HTR-8/SVneo (cell line): ENCODE measurements around the gene FBLIM1.
A peak's percentile ranks its signal among the peaks of the same experiment; 100 is the strongest.

ENCODE experiments used
- DNase-seq: peaks from one replicate; pipeline ENCODE4 v3.0.0; 2011; ENCODE audit warnings: low spot score, mixed read lengths; ENCODE audit not compliant: insufficient read length
- FAIRE-seq: peaks from 2 replicates; lab custom pipeline; 2011; peaks lifted over from hg19 to GRCh38; lab: Jason Lieb, UNC

Gene FBLIM1

DNA sequence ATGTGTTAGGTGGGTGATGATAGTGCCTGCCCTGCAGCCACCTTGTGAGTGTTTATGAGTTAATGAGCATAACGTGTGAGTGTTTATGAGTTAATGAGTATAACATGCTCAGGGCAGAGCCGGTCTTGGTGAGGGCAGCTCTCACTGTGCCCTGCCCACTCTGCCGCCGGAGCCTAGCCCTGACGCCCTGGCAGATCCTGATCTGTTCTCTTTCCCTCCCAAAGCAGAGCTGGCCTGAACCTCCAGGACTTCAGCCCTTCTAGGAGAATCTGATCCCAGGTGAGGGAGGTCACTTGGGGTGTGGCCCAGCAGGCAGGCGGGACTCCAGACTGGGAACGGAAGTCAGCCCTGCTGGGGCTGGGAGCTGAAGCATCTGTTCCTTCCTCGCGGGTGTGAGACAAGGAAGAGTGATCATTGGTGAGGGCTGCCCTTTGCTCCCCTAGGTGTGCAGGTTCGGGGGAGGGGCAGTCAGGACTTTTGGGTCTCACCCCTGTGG, 5.7 kb downstream of the FBLIM1 start:
- FAIRE-seq (no peak), DNase-seq (no peak)

DNA sequence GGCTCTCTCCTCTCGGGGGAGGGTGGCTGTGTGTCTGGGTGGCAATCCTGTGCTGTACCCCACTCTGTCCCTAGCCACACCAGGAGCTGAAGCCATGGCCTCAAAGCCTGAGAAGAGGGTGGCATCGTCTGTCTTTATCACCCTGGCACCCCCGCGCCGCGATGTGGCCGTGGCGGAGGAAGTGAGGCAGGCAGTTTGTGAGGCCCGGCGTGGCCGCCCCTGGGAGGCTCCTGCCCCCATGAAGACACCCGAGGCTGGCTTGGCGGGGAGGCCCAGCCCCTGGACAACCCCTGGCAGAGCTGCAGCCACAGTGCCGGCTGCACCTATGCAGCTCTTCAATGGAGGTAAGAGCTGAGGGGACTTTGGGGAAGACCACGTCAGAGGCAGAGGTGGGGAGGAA, 6.3 kb downstream of the FBLIM1 start:
- DNase-seq (no peak), FAIRE-seq (no peak)

DNA sequence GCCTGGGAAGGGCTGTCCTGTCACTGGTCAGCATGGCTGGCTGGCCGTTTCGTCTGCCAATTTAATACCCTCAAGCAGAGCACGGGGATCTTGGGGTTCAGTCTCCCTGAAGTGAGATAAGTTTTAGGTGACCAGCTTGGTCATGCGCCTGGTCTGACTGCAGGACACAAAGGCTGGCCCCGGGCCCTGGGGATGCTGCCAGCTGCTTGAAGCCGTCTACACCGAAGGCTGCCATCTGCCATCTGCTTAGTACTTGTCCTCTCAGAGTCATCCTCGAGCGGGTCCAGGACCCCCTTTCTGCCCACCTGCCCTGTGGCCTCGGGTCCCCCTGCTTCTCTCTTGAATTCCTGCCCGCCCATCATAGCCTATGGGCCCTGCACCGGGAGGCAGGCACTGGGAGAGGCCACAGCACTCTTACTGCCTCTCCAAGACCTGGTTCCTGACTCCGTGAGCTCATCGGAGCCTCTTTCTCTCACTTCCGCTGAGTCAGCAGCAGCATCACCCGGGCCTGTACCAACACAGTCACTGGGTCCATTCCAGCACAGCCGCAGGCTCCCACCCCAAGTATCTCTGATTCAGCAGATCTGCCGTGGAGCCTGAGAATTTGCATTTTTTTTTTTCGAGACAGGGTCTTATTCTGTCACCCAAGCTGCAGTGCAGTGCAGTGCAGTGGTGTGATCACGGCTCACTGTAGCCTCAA, 7.0 kb downstream of the FBLIM1 start:
- no peak for FAIRE-seq
- DNase-seq = no peak

DNA sequence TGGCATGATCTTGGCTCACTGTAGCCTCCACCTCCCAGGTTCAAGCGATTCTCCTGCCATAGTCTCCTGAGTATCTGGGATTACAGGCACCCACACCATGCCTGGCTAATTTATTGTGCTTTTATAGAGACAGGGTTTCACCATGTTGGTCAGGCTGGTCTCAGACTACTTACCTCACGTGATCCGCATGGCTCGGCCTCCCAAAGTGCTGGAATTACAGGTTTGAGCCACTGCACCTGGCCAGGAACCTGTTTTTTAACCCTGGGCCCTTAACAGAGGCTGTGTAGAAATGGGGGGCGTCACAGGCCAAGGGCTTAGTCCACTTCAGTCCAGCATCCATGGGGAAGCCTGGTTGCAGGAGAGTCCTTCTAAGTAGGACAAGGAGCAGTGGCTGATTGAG, 9.3 kb downstream of the FBLIM1 start:
- FAIRE-seq (no peak), DNase-seq (no peak)

DNA sequence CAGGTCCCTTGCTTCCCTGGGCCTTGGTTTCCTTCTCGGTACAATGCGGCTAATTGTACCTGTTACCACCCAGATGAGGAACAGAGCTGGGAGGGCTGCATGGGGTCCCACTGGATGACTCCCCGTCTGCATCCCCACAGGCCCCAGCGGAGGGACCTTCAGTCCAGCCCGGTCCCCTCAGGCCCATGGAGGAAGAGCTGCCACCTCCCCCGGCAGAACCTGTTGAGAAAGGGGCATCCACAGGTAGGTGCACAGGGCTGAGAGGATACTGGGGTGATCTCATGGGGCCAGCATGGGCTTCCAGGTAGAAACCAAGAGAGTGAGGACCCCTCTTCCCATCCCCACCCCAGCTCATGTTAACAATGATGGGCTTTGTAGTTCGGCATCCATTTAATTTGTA, 9.8 kb downstream of the FBLIM1 start:
- DNase-seq (no peak), FAIRE-seq (no peak)

DNA sequence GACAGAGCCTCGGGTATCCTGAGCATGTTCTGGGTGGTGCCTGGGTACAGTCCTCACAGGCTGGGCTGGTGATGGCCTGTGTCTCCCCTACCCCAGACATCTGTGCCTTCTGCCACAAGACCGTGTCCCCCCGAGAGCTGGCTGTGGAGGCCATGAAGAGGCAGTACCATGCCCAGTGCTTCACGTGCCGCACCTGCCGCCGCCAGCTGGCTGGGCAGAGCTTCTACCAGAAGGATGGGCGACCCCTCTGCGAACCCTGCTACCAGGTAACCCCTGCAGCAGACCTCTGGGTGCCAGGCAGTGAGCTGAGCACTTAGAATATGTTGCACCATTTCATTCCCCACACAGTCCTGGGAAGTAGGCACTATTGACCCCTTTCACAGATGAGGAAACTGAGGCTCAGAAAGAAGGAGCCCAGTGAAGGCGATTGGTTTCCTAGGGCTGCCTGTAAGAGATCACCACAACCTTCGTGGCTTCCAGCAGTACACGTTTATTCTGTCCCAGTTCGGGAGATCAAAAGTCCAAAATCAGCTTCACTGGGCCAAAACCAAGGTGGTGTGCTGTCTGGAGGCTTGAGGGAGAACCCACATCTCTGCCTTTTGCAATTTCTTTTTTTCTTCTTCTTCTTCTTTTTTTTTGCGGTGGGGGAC, 11.8 kb downstream of the FBLIM1 start:
- FAIRE-seq (no peak), DNase-seq (no peak)

DNA sequence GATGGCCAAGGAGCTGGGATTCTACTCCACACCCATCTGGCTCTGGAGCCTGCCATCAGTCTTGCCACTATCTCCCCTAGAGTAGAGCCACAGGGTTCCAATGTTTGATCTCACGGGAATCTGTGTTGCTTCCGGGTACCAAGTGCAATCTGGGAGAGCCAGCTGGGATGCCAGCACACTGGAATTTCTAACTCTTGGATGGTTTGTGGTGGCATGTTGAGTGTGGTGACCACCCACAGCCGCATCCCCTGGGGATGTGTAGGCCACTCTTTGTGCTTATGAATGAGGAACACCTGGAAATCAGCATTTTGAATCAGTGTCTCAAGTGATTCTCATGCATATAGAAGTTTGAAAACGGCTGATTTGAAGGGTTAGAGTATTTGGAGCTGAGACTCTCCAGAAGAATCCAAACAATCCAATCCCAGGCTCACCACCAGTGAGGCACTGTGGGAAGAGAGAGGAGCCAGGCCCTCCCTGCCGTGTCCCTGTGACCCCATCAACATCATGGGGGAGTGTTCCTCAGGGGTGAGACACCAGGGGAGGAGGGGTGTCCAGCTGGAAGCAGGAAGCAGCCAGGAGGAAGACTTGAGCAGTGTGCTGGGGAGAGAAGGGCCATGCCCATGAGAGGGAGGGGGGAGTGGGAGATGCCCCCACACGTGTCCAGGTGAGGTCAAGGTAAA, 13.4 kb downstream of the FBLIM1 start:
- DNase-seq (no peak), FAIRE-seq (no peak)

DNA sequence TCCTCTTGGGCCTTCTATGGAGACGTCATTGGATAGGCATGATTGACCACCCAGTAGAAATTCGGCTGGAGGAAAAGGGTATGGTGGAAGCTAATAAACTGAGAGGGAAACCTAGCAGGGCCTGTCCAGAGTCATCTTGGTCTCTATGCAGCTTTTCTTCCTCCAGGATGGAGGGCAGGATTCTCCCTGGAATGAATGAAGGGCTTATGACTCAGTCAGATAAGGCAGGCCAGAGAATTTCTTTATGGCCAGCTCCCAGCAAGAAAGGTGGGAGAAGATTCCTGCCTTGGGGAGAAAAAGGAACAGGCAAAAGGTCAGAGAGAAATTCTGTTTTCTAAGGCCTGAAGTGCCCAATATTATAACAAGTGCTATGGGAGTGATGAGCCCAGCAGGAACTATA, 17.1 kb downstream of the FBLIM1 start:
- DNase-seq = no peak
- no peak for FAIRE-seq

DNA sequence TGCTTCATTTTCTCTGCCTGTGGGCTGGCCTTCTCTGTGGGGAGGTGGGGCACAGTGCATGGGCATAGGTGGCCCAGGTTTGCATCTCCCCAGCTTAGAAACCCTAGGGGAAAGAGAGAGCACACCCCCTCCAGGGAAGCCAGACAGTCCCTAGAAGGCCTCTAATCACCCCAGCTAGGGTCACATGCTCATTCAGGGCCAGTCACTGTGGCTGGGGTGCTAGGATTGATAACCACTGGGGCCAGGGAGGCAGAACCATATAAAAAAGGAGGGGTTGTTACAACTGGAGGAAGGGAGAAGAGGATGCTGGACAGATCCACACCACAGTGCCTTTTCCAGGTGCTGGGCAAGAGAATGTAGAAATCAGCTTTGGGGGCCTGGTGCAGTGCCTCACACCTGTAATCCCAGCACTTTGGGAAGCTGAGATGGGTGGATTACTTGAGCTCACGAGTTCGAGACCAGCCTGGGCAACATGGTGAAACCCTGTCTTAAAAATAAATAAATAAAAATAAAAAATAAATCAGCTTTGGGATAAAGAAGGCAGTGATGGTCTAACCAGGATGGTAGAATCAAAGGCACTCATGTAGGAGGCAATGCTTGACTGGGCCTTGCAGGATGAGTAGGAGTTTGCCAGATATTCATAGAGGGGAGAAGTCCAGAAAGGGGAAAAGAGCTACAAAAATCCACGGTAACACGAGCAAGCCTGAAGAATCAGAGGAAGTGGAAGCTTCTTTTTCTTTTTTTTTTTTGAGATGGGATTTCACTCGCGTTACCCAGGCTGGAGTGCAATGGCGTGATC, 19.5 kb downstream of the FBLIM1 start:
- DNase-seq (no peak), FAIRE-seq (no peak)

DNA sequence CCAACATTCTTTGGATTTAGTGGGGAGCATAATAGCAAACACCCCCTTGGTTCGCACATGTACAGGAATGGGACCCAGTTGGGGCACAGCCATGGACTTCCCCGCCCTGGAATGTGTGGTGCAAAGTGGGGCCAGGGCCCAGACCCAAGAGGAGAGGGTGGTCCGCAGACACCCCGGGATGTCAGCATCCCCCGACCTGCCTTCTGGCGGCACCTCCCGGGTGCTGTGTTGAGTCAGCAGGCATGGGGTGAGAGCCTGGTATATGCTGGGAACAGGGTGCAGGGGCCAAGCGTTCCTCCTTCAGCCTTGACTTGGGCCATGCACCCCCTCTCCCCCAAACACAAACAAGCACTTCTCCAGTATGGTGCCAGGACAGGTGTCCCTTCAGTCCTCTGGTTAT, 27.1 kb downstream of the FBLIM1 start:
- FAIRE-seq (no peak), DNase-seq (no peak)

DNA sequence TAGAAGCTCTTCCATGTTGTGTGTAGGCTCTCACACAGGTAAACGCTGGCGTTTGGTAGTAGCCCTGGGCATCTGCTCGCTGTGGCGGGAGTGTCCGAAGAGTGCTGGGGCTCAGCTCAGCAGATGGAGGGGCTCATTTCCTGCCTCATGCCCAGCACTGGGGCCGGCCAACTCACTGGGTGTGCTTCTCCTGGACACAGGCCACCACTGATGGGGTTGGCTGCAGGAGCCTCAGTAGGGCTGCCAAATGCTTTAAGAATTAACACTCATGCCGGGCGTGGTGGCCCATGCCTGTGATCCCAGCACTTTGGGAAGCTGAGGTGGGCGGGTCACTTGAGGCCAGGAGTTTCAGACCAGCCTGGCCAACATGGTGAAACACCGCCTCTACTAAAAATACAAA, 28.0 kb downstream of the FBLIM1 start:
- FAIRE-seq (no peak), DNase-seq (no peak)

DNA sequence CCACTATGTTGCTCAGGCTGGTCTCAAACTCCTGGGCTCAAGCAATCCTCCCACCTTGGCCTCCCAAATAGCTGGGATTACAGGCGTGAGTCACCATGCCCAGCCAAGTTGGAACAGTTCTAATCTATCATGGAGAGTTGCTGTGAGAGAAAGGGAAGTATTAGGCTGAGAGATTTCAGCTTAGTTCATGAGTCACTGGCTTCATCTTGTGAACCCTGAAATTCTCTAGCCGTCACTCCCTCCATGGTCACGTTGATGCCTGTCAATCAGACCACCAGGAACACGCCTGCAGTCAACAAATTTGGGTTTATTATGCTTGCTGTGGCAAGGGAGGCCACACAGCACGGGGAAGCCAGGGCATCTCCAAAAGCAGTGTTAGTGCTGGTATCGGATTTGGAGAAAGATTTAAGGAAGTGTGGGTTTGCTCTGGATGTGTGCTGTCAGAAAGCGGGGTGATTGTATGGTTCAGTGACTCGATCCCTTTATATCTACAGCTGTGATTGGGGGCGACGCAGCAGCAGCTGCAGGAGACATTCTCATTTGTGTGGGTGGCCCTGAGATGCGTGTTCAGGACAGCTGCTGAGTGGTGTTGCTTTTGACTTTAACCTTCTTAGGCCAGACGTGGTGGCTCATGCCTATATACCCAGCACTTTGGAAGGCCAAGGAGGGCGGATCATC, 30.2 kb downstream of the FBLIM1 start:
- FAIRE-seq (peak; percentile 49), DNase-seq (peak; percentile 40)

DNA sequence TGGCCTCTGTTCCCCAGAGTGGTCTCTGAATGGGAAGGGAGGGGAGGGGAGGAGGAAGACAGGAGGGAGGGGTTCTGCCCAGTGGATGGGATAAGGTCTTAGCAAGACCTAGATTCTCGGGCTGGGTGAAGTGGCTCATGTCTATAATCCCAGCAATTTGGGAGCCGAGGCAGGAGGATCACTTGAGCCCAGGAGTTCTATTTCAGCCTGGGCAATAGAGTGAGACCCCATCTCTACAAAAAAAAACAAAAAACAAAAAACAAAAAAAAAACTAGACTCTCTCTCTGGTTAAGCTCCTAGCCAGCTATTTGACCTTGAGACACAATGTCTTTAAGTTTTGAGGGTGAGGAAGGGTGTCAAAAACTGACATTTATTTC, 37.5 kb downstream of the FBLIM1 start:
- no peak for DNase-seq
- no peak for FAIRE-seq

DNA sequence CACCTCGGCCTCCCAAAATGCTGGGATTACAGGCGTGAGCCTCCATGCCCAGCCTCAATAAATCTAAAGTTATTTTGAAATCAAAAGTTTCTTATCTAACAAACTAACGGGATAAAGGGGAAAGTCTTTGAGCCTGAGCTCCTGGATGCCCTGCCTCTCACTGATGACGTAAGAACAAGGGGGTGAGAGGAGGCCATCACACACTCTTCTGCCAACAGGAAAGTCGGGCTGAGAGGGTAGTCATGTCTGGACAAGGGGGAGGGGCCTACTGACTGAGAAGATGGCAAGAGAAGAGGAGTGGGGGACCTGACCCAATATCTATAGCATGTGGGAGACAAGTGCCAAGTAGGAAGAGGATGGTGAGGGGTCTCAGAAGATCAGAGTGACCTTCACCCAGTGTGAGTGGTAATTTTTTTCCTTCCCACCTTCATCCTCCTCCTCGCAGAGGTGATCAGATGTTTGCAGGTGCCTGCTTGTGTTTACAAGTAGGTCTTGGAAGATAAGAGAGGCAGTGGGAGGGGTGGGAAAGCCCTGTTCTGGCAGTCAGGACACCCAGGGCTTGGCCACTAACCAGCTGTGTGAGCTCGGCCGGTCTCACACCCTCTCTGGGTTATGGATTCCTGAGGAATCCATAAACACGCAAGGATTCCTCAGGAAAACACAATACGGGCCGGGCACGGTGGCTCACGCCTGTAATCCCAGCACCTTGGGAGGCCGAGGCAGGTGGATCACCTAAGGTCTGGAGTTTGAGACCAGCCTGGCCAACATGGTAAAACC, 39.2 kb downstream of the FBLIM1 start:
- FAIRE-seq (no peak), DNase-seq (no peak)

DNA sequence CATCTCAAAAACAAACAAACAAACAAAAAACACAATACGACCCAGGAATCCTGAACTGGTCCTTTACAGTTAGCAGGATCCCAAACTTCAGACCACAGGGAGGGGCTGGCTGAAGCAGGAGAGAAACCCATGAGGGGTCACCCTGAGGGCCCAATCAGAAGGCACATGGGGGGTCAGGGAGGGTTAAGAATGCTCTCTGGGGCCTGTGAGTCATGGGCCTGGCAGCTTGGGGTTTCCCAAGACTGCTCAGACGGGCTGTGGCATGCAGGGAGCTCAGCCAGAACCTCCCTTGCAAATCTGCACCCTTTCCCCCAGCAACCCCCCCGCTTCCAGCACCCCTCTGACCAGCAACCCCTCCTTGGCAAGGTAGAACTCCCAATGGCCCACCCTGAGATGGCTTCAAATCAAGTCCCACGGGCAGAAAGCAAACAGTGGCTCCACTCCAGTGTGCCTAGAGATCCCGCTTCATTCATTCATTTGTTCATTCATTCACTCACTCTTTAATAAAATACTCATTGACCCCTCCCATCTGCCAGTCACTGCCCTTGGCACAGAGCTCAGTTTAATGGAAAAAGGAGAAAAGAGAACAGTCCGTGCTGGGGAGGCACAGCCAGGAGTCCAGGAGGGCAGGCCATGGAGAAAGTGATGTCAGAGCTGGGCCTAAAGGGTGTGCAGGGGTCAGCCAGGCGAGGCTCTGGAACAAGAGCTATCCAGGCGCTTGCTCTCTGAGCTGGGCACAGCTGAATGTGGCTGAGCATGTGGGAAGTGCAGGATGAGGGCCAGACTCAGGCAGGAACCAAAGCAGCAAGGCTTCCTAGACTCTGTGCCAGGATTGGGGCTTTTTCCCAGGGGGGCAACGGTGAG, 40.6 kb downstream of the FBLIM1 start:
- no peak for FAIRE-seq

DNA sequence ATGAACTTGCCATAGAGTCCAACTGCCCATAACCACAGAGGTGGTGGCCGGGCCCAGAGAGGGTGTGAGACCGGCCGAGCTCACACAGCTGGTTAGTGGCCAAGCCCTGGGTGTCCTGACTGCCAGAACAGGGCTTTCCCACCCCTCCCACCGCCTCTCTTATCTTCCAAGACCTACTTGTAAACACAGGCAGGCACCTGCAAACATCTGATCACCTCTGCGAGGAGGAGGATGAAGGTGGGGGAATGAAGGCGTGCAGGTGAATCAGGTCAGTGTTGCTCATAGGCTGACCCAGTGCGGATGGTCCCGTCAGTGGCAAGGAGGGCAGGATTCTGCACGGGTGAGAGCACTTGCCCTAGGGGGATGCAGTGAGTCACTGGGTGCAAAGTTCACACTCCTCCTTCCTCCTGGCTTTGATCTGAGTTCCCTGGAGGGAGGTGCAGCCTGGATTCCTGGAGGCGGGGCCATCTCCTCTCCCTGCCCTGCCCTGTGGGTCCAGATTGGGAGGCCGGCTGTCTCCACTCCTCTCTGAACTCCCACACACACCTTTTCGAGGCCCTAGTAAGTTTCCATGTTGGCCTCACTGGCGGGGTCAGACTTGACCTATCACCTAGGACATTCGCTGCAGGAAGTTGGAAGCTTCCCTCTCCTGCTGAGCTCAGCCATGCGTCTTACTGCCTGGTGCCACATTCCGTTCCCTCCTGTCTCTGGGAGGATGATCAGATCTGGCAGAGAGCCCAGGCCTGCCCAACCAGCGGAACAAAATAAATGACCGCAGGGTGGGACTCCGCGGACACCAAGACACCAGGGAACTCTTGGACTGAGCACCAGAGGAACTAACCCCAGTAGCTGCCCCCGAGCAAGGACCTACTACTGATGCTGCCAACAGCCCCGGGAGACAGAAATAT, 41.6 kb downstream of the FBLIM1 start:
- DNase-seq = peak; percentile 74
- peak; percentile 67 for FAIRE-seq

More for the DNA sequence above, 40.6 kb downstream of the FBLIM1 start:
- DNase-seq = peak; percentile 89

DNA sequence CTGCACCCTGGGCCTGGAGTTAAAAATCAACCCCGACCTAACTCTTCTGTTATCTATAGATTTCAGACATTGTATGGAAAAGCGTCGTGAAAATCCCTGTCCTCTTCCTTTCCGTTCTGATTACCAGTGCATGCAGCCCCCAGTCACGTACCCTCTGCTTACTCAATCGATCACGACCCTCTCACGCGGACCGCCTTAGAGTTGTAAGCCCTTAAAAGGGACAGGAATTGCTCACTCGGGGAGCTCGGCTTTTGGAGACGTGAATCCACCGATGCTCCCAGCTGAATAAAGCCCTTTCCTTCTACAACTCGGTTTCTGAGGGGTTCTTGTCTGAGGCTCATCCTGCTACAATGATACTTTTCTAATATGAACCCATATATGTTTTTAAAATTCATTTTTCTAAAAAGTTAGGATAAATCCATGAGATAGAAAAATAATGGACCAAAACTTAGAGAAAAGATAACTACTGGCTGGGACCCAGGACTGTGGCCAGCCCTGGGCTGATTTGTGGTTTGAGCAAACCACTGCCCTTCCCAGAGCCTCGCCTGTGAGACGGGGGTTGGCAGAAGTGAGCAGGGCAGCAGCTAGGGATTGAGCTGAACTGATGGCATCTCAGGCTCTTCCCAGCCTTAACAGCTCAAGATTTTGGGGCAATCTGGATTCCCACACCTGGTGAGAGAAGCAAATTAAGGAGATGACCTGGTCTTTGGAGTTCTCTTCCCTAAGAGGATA, 43.8 kb downstream of the FBLIM1 start:
- no peak for DNase-seq
- no peak for FAIRE-seq
